MCF 10A (cell line): ENCODE measurements around the gene ANKIB1. TPM values are rescaled to one million over a fixed set of nuclear protein-coding genes. Genes with fewer than 3 reads are reported as not detected.

Experiments used
- BruUV-seq: library from RNA; stranded (reverse); fragments of 400-500 nt; replicated peaks from 2 replicates; lab custom pipeline; 2021; lab: Mats Ljungman, UMichigan
- CTCF ChIA-PET: fragments of 300-600 bp; sonication (Branson Sonifier 250); formaldehyde crosslinking; extraction: SDS; loops from one replicate; lab custom pipeline; 2021; ENCODE audit warnings: antibody characterized with exemption, inconsistent platforms; lab: Yijun Ruan, JAX
- POLR2A ChIA-PET: fragments of 300-600, 350-650 bp; sonication (Branson Sonifier 250); formaldehyde crosslinking; extraction: SDS; loops from one replicate; lab custom pipeline; 2020; ENCODE audit warnings: antibody characterized with exemption, inconsistent platforms; lab: Yijun Ruan, JAX
- DNase-seq: peaks from one replicate; pipeline ENCODE4 v3.0.0-alpha.2; 2018; ENCODE audit not compliant: unreplicated experiment
- H3K27ac Mint-ChIP-seq: one replicate; pipeline ENCODE4 v1.8.0; 2022; ENCODE audit warnings: mild to moderate bottlenecking, low read depth, mixed read lengths; ENCODE audit not compliant: unreplicated experiment
- H3K27me3 Mint-ChIP-seq: one replicate; pipeline ENCODE4 v1.8.0; 2022; ENCODE audit warnings: mixed read lengths; ENCODE audit not compliant: insufficient read depth, unreplicated experiment
- H3K36me3 Mint-ChIP-seq: one replicate; pipeline ENCODE4 v1.8.0; 2022; ENCODE audit warnings: mild to moderate bottlenecking, moderate library complexity, mixed read lengths; ENCODE audit not compliant: insufficient read depth, unreplicated experiment
- H3K4me1 Mint-ChIP-seq: one replicate; pipeline ENCODE4 v1.8.0; 2022; ENCODE audit warnings: mixed read lengths; ENCODE audit not compliant: insufficient read depth, unreplicated experiment
- H3K4me3 Mint-ChIP-seq: one replicate; pipeline ENCODE4 v1.8.0; 2022; ENCODE audit warnings: mild to moderate bottlenecking, moderate library complexity, mixed read lengths; ENCODE audit not compliant: unreplicated experiment
- H3K9me3 Mint-ChIP-seq: one replicate; pipeline ENCODE4 v1.8.0; 2022; ENCODE audit warnings: mixed read lengths; ENCODE audit not compliant: unreplicated experiment
- CTCF ChIP-seq: fragments of 200-600 bp; IDR thresholded peaks from one replicate; pipeline ENCODE4 v1.8.0; 2022; ENCODE audit warnings: antibody characterized with exemption, mild to moderate bottlenecking; ENCODE audit not compliant: unreplicated experiment
- intact Hi-C: fragments of 100-400 bp; cut with micrococcal nuclease; formaldehyde crosslinking; loops from 2 replicates; pipeline ENCODE4 v1.14.1; 2022
- total RNA-seq: library from RNA; stranded (reverse); gene quantifications from 2 replicates; pipeline ENCODE4 v1.2.3, GENCODE V29; 2022

Gene ANKIB1
- total RNA-seq, 1 experiment from 2014 or later = 33.0 TPM

DNA sequence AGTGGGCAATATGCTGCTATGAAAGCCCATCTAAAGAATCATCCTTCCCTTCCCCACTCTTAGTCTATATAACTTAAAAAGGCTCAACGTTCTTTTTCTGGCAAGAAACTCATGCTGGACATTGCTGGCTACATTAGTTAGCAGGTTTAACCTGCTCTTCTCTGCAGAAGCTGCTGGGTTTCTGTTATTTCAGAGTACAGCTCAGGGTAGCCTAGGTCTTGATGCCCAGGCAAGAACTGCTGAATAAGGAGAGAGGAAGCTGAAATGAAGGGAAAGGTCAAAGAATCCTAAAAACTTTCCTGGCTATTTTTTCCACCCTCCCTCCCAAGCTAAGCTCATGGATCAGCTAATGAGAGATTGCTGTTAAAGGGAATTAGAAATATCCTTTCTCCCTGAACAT lies 79.4 kb downstream of the ANKIB1 start:
- TF ChIP-seq CTCF = no peak
- Mint-ChIP-seq H3K27me3 (no peaks in the 10 kb centered on the region), H3K4me3 (no peak overlapping the region), H3K9me3 (no peaks in the 10 kb centered on the region), H3K36me3 (peaks cover 7% of the 10 kb centered on the region), H3K4me1 (no peaks in the 10 kb centered on the region), H3K27ac (no peak overlapping the region)
- CTCF ChIA-PET = no interaction called here
- no peak for DNase-seq
- intact Hi-C loops = no loop called here
- no TSS peak for BruUV-seq
- POLR2A ChIA-PET = no interaction called here

- H3K4me3 Mint-ChIP-seq = no peak overlapping the region
- TF ChIP-seq CTCF = no peak
- POLR2A ChIA-PET = no interaction called here
- H3K9me3 Mint-ChIP-seq = no peaks in the 10 kb centered on the region
- H3K4me1 Mint-ChIP-seq = no peaks in the 10 kb centered on the region
- H3K36me3 Mint-ChIP-seq = peaks cover under 1% of the 10 kb centered on the region
- intact Hi-C loops = no loop called here
- no TSS peak for BruUV-seq
- no peak for DNase-seq
- no peaks in the 10 kb centered on the region for H3K27me3 Mint-ChIP-seq
- CTCF ChIA-PET = interaction anchor here (0.7 kb wide), 1 partner anchor 33 kb away, joined by 3 read pairs; no protein-coding TSS in a partner anchor
- H3K27ac Mint-ChIP-seq = no peak overlapping the region
These were observed 80.1 kb downstream of the ANKIB1 start for GRCh38 chr7:92325858-92326257.

DNA sequence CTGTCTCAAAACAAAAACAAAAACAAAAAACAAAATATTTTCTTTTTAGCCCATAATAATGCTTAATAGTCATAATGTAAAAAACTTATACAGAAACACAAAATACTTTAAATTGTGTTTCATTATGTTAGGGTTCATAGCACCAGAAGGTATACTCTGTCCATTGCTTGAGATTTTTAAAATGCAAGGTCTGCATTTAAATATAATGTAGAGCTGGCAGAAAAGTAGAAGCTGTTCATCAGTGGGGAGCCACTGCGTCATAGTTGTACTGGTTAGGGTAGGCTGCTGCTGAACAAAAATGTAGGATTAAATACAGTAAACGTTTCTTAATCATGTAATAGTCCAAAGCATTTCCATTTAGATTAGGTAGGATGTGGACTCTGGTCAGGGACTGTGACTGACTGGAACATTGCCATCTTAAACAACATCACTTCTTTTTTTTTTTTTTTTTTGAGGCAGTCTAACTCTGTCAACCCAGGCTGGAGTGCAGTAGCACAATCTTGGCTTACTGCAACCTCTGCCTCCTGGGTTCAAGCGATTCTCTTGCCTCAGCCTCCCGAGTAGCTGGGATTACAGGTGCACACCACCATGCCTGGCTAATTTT lies 85.2 kb downstream of the ANKIB1 start:
- CTCF ChIA-PET = interaction anchor here (0.7 kb wide), 1 partner anchor 15 kb away, joined by 5 read pairs; no protein-coding TSS in a partner anchor
- DNase-seq = no peak
- Mint-ChIP-seq H3K27ac (no peak overlapping the region), H3K4me3 (no peak overlapping the region), H3K36me3 (peaks cover 6% of the 10 kb centered on the region), H3K27me3 (no peaks in the 10 kb centered on the region), H3K4me1 (no peaks in the 10 kb centered on the region), H3K9me3 (peaks cover 9% of the 10 kb centered on the region)
- POLR2A ChIA-PET = no interaction called here
- no TSS peak for BruUV-seq
- TF ChIP-seq CTCF = no peak
- intact Hi-C loops = no loop called here

DNA sequence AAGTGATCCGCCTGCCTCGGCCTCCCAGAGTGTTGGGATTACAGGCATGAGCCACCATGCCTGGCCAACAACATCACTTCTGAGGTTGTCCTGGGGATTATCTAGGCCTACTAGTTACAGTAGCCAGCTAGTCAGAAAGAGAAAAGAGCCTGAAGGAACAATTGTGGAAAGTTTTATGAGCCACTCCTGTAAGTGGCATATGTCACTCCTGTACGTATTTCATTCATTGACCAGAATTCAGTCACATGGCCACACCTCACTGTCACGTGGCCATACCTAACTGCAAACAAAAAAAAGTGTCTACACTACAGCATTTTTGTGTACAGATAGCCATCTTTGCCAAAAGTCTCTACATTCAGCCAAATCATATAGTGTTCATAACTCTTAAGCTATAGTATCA lies 85.7 kb downstream of the ANKIB1 start:
- peaks cover 11% of the 10 kb centered on the region for H3K9me3 Mint-ChIP-seq
- no peaks in the 10 kb centered on the region for H3K27me3 Mint-ChIP-seq
- no peaks in the 10 kb centered on the region for H3K4me1 Mint-ChIP-seq
- ChIA-PET CTCF (interaction anchor here (0.7 kb wide), 1 partner anchor 14 kb away, joined by 5 read pairs; no protein-coding TSS in a partner anchor), POLR2A (no interaction called here)
- peaks cover 12% of the 10 kb centered on the region for H3K36me3 Mint-ChIP-seq
- BruUV-seq = no TSS peak
- intact Hi-C loops = no loop called here
- no peak for DNase-seq
- no peak for TF ChIP-seq CTCF
- H3K27ac Mint-ChIP-seq = no peak overlapping the region
- no peak overlapping the region for H3K4me3 Mint-ChIP-seq
